ENCODE results near the gene VWC2L. TPM values are rescaled to one million over a fixed set of nuclear protein-coding genes. Genes with fewer than 3 reads are reported as not detected.

VWC2L gene
- under 1 TPM in 1 of 4 donors, not detected in 3; 0.32 TPM for total RNA-seq

DNA sequence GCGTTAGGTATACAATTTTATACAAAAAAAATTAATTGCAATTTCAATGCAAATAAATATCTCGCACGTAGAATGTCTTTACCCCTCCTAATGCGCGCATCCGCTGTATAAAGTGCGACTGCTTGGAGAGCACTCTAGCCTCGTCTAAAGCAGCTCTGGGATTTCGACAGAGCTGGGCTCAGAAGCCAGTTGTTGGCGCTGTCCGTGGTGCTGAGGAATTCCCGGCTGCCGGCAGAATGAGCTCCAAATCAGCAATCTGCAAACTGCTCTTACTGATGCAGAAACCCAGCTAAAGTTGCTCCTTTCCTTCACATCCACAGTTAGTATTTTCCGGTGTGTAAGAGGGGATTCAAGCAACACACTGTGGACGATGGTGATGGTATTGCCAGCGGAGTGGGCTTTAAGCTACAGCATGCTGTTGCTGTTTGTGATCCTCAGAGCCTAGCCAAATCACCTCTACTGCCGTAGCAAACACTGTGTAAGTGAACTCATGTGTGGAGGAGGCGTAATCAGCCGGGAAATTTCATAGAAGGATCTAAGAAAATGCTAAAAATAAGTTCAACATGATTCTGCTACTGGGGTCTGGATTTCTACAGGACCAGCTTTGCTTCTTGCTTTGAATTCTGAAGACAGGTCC, at the start of gene VWC2L:
VWC2L (plus strand) TSS at position 137 of the 637 bp plus-strand sequence. CDS start 3,140 bp downstream, outside the sequence.
- WGBS, 2 donors (ENCODE audit: low coverage in 1 of 2): 19 to 31% methylated on average over 6 to 19 of the region's 19 CpGs
- intact Hi-C loops (cut with DNase I; ENCODE audit: low total_unique reads) (no loop called here), in situ Hi-C loops (cut with MboI; ENCODE audit: low pct_ligation_motif_present in 1 of 4, low pct_unique_long_range_greater_than_20kb in 1 of 4, low sequenced_read_pairs in 3 of 4) (no loop called here)
- Histone ChIP-seq H3K4me1 (no peaks in the 10 kb centered on the region), H3K9me3 (no peaks in the 10 kb centered on the region), H3K27me3 (no peaks in the 10 kb centered on the region), H3K27ac (no peak within 1 kb of the TSS), H3K4me3 (no peak within 1 kb of the TSS), H3K36me3 (no peaks in the 10 kb centered on the region)
- TF ChIP-seq EP300 (IDR thresholded peaks at IDR 0.05; ENCODE audit: low read depth) (no peak), POLR2AphosphoS5 (IDR thresholded peaks at IDR 0.05) (no peak), POLR2A (IDR thresholded peaks at IDR 0.05) (no peak)
- TF ChIP-seq, protein P1, sequence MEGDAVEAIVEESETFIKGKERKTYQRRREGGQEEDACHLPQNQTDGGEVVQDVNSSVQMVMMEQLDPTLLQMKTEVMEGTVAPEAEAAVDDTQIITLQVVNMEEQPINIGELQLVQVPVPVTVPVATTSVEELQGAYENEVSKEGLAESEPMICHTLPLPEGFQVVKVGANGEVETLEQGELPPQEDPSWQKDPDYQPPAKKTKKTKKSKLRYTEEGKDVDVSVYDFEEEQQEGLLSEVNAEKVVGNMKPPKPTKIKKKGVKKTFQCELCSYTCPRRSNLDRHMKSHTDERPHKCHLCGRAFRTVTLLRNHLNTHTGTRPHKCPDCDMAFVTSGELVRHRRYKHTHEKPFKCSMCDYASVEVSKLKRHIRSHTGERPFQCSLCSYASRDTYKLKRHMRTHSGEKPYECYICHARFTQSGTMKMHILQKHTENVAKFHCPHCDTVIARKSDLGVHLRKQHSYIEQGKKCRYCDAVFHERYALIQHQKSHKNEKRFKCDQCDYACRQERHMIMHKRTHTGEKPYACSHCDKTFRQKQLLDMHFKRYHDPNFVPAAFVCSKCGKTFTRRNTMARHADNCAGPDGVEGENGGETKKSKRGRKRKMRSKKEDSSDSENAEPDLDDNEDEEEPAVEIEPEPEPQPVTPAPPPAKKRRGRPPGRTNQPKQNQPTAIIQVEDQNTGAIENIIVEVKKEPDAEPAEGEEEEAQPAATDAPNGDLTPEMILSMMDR (IDR thresholded peaks at IDR 0.05): no peak
- DNase-seq: peak; percentile 20

- H3K27ac ChIP-seq: no peak overlapping the region
- no peaks in the 10 kb centered on the region for H3K9me3 ChIP-seq
- H3K27me3 ChIP-seq: no peaks in the 10 kb centered on the region
- in situ Hi-C loops (cut with MboI; ENCODE audit: low pct_ligation_motif_present in 1 of 4, low pct_unique_long_range_greater_than_20kb in 1 of 4, low sequenced_read_pairs in 3 of 4): no loop called here
- WGBS, 2 donors (ENCODE audit: low coverage in 1 of 2): 73 to 75% methylated on average over 4 of the region's 4 CpGs
- no peaks in the 10 kb centered on the region for H3K4me1 ChIP-seq
- intact Hi-C loops (cut with DNase I; ENCODE audit: low total_unique reads): no loop called here
- H3K4me3 ChIP-seq: no peak overlapping the region
- no peaks in the 10 kb centered on the region for H3K36me3 ChIP-seq
- TF ChIP-seq POLR2AphosphoS5 (IDR thresholded peaks at IDR 0.05) (no peak), EP300 (IDR thresholded peaks at IDR 0.05; ENCODE audit: low read depth) (no peak), POLR2A (IDR thresholded peaks at IDR 0.05) (no peak)
- TF ChIP-seq, protein P1 (IDR thresholded peaks at IDR 0.05): no peak
- no peak for DNase-seq
Observed at GRCh38 chr2:214361116-214361515, 49.7 kb upstream of the VWC2L start.

- intact Hi-C loops (cut with DNase I; ENCODE audit: low total_unique reads): no loop called here
- H3K4me1 ChIP-seq: no peaks in the 10 kb centered on the region
- no peak for TF ChIP-seq POLR2AphosphoS5 (IDR thresholded peaks at IDR 0.05)
- no peak for TF ChIP-seq EP300 (IDR thresholded peaks at IDR 0.05; ENCODE audit: low read depth)
- no peak for TF ChIP-seq POLR2A (IDR thresholded peaks at IDR 0.05)
- TF ChIP-seq, protein P1 (IDR thresholded peaks at IDR 0.05): no peak
- H3K36me3 ChIP-seq: no peaks in the 10 kb centered on the region
- DNase-seq: no peak
- H3K27me3 ChIP-seq: no peaks in the 10 kb centered on the region
- no peaks in the 10 kb centered on the region for H3K9me3 ChIP-seq
- WGBS, 2 donors (ENCODE audit: low coverage in 1 of 2): 75 to 91% methylated on average over 1 of the region's 1 CpG
- in situ Hi-C loops (cut with MboI; ENCODE audit: low pct_ligation_motif_present in 1 of 4, low pct_unique_long_range_greater_than_20kb in 1 of 4, low sequenced_read_pairs in 3 of 4): no loop called here
- H3K27ac ChIP-seq: no peak overlapping the region
- H3K4me3 ChIP-seq: no peak overlapping the region
Observed at GRCh38 chr2:214365549-214365948, 45.3 kb upstream of the VWC2L start.

- no peak for DNase-seq
- WGBS, 2 donors (ENCODE audit: low coverage in 1 of 2): 40 to 48% methylated on average over 3 of the region's 3 CpGs
- in situ Hi-C loops (cut with MboI; ENCODE audit: low pct_ligation_motif_present in 1 of 4, low pct_unique_long_range_greater_than_20kb in 1 of 4, low sequenced_read_pairs in 3 of 4): no loop called here
Observed at GRCh38 chr2:214367171-214367570, 43.7 kb upstream of the VWC2L start.

More at GRCh38 chr2:214367171-214367570, 43.7 kb upstream of the VWC2L start:
- H3K27ac ChIP-seq: no peak overlapping the region
- TF ChIP-seq POLR2A (IDR thresholded peaks at IDR 0.05): no peak
- TF ChIP-seq, protein P1 (IDR thresholded peaks at IDR 0.05): no peak
- no peak for TF ChIP-seq POLR2AphosphoS5 (IDR thresholded peaks at IDR 0.05)
- no peak for TF ChIP-seq EP300 (IDR thresholded peaks at IDR 0.05; ENCODE audit: low read depth)
- H3K4me3 ChIP-seq: no peak overlapping the region
- H3K9me3 ChIP-seq: no peaks in the 10 kb centered on the region
- H3K27me3 ChIP-seq: no peaks in the 10 kb centered on the region
- no peaks in the 10 kb centered on the region for H3K36me3 ChIP-seq
- no peaks in the 10 kb centered on the region for H3K4me1 ChIP-seq
- intact Hi-C loops (cut with DNase I; ENCODE audit: low total_unique reads): no loop called here

All from transverse colon (tissue), 4 donors.